ENCODE data around the gene CNOT11.
A peak's percentile ranks its signal among the peaks of the same experiment; 100 is the strongest.

CNOT11 gene

DNA sequence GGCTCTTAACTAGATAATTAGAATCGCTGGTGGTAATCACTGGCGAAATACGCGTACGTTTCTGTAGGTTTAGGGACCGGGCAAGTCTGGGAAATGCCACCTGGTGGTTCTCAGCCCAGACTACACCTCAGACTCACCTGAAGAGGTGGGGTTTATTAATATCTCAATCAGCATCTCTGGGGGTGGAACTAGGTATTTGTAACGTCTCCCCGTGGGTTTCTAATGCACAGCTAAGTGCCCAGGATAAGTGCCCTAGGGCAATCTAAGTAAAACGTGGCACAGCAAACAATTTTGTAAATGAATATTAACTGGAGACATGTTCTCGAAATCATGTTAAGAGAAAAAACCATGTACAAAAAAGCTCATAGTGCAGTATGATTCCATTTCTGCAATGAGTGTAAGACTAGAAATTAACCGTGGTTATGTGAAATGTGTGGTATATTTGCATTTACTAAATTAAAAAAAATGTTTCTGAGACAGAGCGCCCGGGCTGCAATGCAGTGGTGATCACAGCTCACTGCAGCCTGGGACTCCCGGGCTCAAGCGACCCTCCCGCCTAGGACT, 760 bp upstream of the CNOT11 start:
- in situ Hi-C loops (cut with MboI; ENCODE audit: low pct_unique_long_range_greater_than_20kb, low sequenced_read_pairs, unreplicated experiment): loop anchor here (25.0 kb wide), 1 partner anchor 110 kb away; no protein-coding TSS in a partner anchor
- DNase-seq (ENCODE audit: low spot score): no peak
- peak; percentile 16 for TF ChIP-seq CTCF (IDR thresholded peaks at IDR 0.05; ENCODE audit: extremely low read depth, insufficient read depth, missing control alignments)

DNA sequence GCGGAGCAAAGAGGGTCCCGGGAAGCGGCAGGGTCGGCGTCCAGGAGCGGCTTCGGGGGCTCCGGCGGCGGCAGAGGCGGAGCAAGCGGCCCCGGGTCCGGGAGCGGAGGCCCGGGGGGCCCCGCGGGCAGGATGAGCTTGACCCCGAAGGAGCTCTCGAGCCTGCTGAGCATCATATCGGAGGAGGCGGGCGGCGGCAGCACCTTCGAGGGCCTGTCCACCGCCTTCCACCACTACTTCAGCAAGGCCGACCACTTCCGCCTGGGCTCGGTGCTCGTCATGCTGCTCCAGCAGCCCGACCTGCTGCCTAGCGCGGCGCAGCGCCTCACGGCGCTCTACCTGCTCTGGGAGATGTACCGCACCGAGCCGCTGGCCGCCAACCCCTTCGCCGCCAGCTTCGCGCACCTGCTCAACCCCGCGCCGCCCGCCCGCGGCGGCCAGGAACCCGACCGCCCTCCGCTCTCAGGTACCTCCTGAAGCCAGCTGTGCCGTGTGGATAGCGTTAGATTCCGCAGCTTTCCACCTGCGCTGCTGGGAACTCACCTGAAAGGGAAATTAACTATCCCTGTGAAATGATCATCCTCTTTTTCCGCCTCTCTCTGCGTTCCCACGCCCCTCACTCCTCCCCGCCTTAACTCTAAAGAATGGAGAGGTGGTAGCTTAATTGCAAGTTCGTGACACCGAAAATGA, 472 bp downstream of the CNOT11 start:
- TF ChIP-seq CTCF (IDR thresholded peaks at IDR 0.05; ENCODE audit: extremely low read depth, insufficient read depth, missing control alignments): no peak
- peak; percentile 75 for DNase-seq (ENCODE audit: low spot score)
- in situ Hi-C loops (cut with MboI; ENCODE audit: low pct_unique_long_range_greater_than_20kb, low sequenced_read_pairs, unreplicated experiment): loop anchor here (25.0 kb wide), 1 partner anchor 109 kb away; no protein-coding TSS in a partner anchor

- in situ Hi-C loops (cut with MboI; ENCODE audit: low pct_unique_long_range_greater_than_20kb, low sequenced_read_pairs, unreplicated experiment): loop anchor here (25.0 kb wide), 1 partner anchor 108 kb away; no protein-coding TSS in a partner anchor
- no peak for TF ChIP-seq CTCF (IDR thresholded peaks at IDR 0.05; ENCODE audit: extremely low read depth, insufficient read depth, missing control alignments)
- peak; percentile 17 for DNase-seq (ENCODE audit: low spot score)
Measured at GRCh38 chr2:101253703-101254450, 1.2 kb downstream of the CNOT11 start.

GRCh38 chr2:101255501-101255900, 2.8 kb downstream of the CNOT11 start:
- in situ Hi-C loops (cut with MboI; ENCODE audit: low pct_unique_long_range_greater_than_20kb, low sequenced_read_pairs, unreplicated experiment): loop anchor here (25.0 kb wide), 1 partner anchor 107 kb away; no protein-coding TSS in a partner anchor
- DNase-seq (ENCODE audit: low spot score): no peak
- no peak for TF ChIP-seq CTCF (IDR thresholded peaks at IDR 0.05; ENCODE audit: extremely low read depth, insufficient read depth, missing control alignments)

- TF ChIP-seq CTCF (IDR thresholded peaks at IDR 0.05; ENCODE audit: extremely low read depth, insufficient read depth, missing control alignments): no peak
- DNase-seq (ENCODE audit: low spot score): no peak
- in situ Hi-C loops (cut with MboI; ENCODE audit: low pct_unique_long_range_greater_than_20kb, low sequenced_read_pairs, unreplicated experiment): loop anchor here (25.0 kb wide), 1 partner anchor 106 kb away; no protein-coding TSS in a partner anchor
Measured at GRCh38 chr2:101256316-101256715, 3.6 kb downstream of the CNOT11 start.

GRCh38 chr2:101258804-101259203, 6.1 kb downstream of the CNOT11 start:
- in situ Hi-C loops (cut with MboI; ENCODE audit: low pct_unique_long_range_greater_than_20kb, low sequenced_read_pairs, unreplicated experiment): loop anchor here (25.0 kb wide), 1 partner anchor 103 kb away; no protein-coding TSS in a partner anchor
- TF ChIP-seq CTCF (IDR thresholded peaks at IDR 0.05; ENCODE audit: extremely low read depth, insufficient read depth, missing control alignments): no peak
- no peak for DNase-seq (ENCODE audit: low spot score)

All from GM13977 (cell line).